HG03575 (cell line): ENCODE results near the gene PIK3R3.

ENCODE experiments used
- ATAC-seq: cut with Tn5 transposase; IDR thresholded peaks from one replicate; pipeline ENCODE4 v1.9.1; 2021; ENCODE audit not compliant: unreplicated experiment, insufficient number of reproducible peaks, low FRiP score; ENCODE audit errors: extremely low read depth

Gene PIK3R3

GRCh38 chr1:46039571-46040052, 92.8 kb downstream of the PIK3R3 start:
- ATAC-seq: no peak

- no peak for ATAC-seq
Observed at GRCh38 chr1:46036894-46037839, 95.3 kb downstream of the PIK3R3 start.

GRCh38 chr1:46034601-46035516, 97.6 kb downstream of the PIK3R3 start:
- no peak for ATAC-seq

- no peak for ATAC-seq
Observed at GRCh38 chr1:46030876-46031660, 101.4 kb downstream of the PIK3R3 start.

GRCh38 chr1:46030074-46030870, 102.2 kb downstream of the PIK3R3 start:
- ATAC-seq: no peak

GRCh38 chr1:46027788-46028573, 104.4 kb downstream of the PIK3R3 start:
- no peak for ATAC-seq

GRCh38 chr1:46026531-46026930, 105.9 kb downstream of the PIK3R3 start:
- ATAC-seq: no peak

GRCh38 chr1:46021046-46021996, 111.1 kb downstream of the PIK3R3 start:
- ATAC-seq: no peak

GRCh38 chr1:46020010-46020409, 112.4 kb downstream of the PIK3R3 start:
- no peak for ATAC-seq

GRCh38 chr1:46019348-46019747, 113.1 kb downstream of the PIK3R3 start:
- no peak for ATAC-seq

- ATAC-seq: no peak
Observed at GRCh38 chr1:46017876-46018503, 114.4 kb downstream of the PIK3R3 start.

- ATAC-seq: no peak
Observed at GRCh38 chr1:46013581-46013980, 118.8 kb downstream of the PIK3R3 start.

- no peak for ATAC-seq
Observed at GRCh38 chr1:46012236-46012635, 120.2 kb downstream of the PIK3R3 start.

- no peak for ATAC-seq
Observed at GRCh38 chr1:46011121-46011695, 121.2 kb downstream of the PIK3R3 start.

GRCh38 chr1:46010611-46011010, 121.8 kb downstream of the PIK3R3 start:
- ATAC-seq: no peak

- ATAC-seq: no peak
Observed at GRCh38 chr1:46008585-46008984, 123.8 kb downstream of the PIK3R3 start.
